IPS-18a (cell line): ENCODE results near the gene CIZ1.

Experiments used
- H3K27ac ChIP-seq: one replicate; pipeline ENCODE4 v1.5.1; 2013; ENCODE audit warnings: low read length
- H3K27me3 ChIP-seq: one replicate; pipeline ENCODE4 v1.6.1; 2013; ENCODE audit warnings: mild to moderate bottlenecking, low read length; ENCODE audit not compliant: control insufficient read depth, insufficient read depth
- H3K36me3 ChIP-seq: one replicate; pipeline ENCODE4 v1.6.1; 2013; ENCODE audit warnings: low read depth, low read length; ENCODE audit not compliant: control insufficient read depth
- H3K4me1 ChIP-seq: one replicate; pipeline ENCODE4 v1.6.1; 2013; ENCODE audit warnings: low read depth, low read length; ENCODE audit not compliant: control insufficient read depth
- H3K4me3 ChIP-seq: one replicate; pipeline ENCODE4 v1.5.1; 2013; ENCODE audit warnings: low read length
- H3K9ac ChIP-seq: one replicate; pipeline ENCODE4 v1.6.1; 2013; ENCODE audit warnings: mild to moderate bottlenecking, low read length, moderate library complexity
- H3K9me3 ChIP-seq: one replicate; pipeline ENCODE4 v1.6.1; 2013; ENCODE audit warnings: low read depth, low read length; ENCODE audit not compliant: control insufficient read depth

The CIZ1 gene

GRCh38 chr9:128180001-128180400, 11.4 kb downstream of the CIZ1 start:
- H3K27ac ChIP-seq, result no peak overlapping the region
- no peak overlapping the region for H3K9ac ChIP-seq
- peaks cover 54% of the 10 kb centered on the region for H3K36me3 ChIP-seq
- H3K4me1 ChIP-seq, result no peaks in the 10 kb centered on the region
- no peaks in the 10 kb centered on the region for H3K27me3 ChIP-seq
- H3K4me3 ChIP-seq, result no peak overlapping the region
- no peaks in the 10 kb centered on the region for H3K9me3 ChIP-seq

DNA sequence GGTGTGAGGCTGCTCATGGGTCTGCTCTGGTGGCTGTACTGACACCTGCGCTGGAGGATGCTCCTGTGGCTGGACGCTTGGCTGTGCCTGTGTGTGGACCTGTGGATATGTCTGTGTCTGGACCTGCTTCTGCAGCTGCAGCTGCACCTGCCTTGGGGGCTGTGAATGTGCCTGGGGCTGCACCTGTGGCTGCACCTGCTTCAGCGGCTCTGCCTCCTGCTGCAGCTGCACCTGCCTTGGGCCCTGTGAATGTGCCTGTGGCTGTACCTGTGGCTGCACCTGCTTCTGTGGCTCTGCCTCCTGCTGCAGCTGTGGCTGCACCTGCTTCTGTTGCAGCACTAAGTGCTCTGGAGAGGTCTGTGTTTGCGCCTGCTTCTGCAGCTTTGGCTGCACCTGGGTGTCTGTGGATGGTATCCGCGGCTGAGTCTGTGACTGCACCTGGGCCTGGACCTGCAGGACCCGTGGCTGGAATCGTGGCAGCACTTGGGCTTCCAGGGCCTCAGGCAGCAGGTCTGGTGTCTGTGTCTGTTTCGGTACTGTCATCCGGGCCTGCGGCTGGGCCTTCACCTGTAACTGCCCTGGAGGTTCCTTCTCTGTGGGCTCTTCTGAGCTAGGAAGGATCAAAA, 12.5 kb downstream of the CIZ1 start:
- no peaks in the 10 kb centered on the region for H3K9me3 ChIP-seq
- H3K27ac ChIP-seq, result no peak overlapping the region
- H3K27me3 ChIP-seq, result no peaks in the 10 kb centered on the region
- H3K4me3 ChIP-seq, result no peak overlapping the region
- peaks cover 56% of the 10 kb centered on the region for H3K36me3 ChIP-seq
- no peaks in the 10 kb centered on the region for H3K4me1 ChIP-seq
- no peak overlapping the region for H3K9ac ChIP-seq

GRCh38 chr9:128175726-128176125, 15.6 kb downstream of the CIZ1 start:
- Histone ChIP-seq H3K27me3 (no peaks in the 10 kb centered on the region), H3K36me3 (peaks cover 55% of the 10 kb centered on the region), H3K9me3 (no peaks in the 10 kb centered on the region), H3K9ac (no peak overlapping the region), H3K4me3 (no peak overlapping the region), H3K27ac (no peak overlapping the region), H3K4me1 (no peaks in the 10 kb centered on the region)

GRCh38 chr9:128175102-128175563, 16.2 kb downstream of the CIZ1 start:
- H3K36me3 ChIP-seq, result peaks cover 50% of the 10 kb centered on the region
- H3K4me3 ChIP-seq, result no peak overlapping the region
- H3K27ac ChIP-seq, result no peak overlapping the region
- H3K9ac ChIP-seq, result no peak overlapping the region
- H3K27me3 ChIP-seq, result no peaks in the 10 kb centered on the region
- no peaks in the 10 kb centered on the region for H3K9me3 ChIP-seq
- H3K4me1 ChIP-seq, result no peaks in the 10 kb centered on the region

- Histone ChIP-seq H3K27me3 (no peaks in the 10 kb centered on the region), H3K9ac (no peak overlapping the region), H3K4me3 (no peak overlapping the region), H3K4me1 (no peaks in the 10 kb centered on the region), H3K36me3 (peaks cover 52% of the 10 kb centered on the region), H3K27ac (no peak overlapping the region), H3K9me3 (no peaks in the 10 kb centered on the region)
Measured at GRCh38 chr9:128174062-128174461, 17.3 kb downstream of the CIZ1 start.

DNA sequence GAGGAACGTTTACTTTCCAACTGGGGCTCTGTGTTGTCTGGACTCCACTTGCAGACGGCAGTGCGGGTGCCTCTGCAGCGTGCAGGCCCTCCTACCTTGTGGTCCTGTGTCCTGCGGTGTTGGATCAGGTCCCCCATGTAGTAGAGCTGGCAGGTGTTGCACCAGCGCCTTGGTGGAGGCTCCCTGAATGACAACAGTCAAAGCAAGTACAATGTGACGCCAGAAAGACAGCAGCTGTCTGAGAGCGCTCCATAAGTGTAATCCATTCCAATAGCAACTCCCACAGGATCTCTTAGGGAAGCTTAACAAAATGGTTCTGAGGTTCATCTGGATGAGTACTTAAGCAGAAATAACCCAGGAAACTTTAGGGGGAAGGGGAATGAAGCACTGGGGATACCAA, 21.4 kb downstream of the CIZ1 start:
- H3K4me1 ChIP-seq, result no peaks in the 10 kb centered on the region
- H3K27me3 ChIP-seq, result no peaks in the 10 kb centered on the region
- H3K4me3 ChIP-seq, result no peak overlapping the region
- no peaks in the 10 kb centered on the region for H3K9me3 ChIP-seq
- H3K36me3 ChIP-seq, result peaks cover 33% of the 10 kb centered on the region
- H3K9ac ChIP-seq, result no peak overlapping the region
- no peak overlapping the region for H3K27ac ChIP-seq

GRCh38 chr9:128169492-128169891, 21.9 kb downstream of the CIZ1 start:
- Histone ChIP-seq H3K27me3 (no peaks in the 10 kb centered on the region), H3K9me3 (no peaks in the 10 kb centered on the region), H3K4me1 (no peaks in the 10 kb centered on the region), H3K4me3 (no peak overlapping the region), H3K9ac (no peak overlapping the region), H3K36me3 (peaks cover 32% of the 10 kb centered on the region), H3K27ac (no peak overlapping the region)

DNA sequence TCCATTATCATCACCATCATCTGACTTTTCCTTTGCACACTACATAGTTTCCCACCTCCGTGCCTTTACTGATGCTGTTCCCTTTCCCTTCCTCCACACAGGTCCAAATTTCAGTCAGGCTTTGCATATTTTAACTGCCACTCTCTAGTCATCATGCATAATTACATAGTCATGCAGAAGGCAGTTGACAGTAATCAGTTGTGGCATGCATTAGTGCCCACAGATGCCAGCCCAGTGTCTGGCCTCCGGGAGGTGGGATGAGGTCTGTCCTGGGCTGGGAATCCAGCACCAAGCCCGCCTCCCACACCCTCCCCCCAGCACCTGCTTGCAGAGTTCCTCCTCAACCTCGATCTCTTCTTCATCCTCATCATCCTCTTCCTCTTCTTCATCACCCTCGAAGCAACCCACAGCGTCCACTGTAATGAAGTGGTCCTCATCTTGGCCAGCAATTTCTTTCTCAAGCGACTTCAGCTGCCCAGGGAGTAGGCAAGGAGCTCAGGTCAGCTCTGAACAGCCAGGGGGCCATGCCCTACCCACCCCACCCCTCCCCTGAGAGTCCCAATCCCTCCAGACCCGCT, 22.6 kb downstream of the CIZ1 start:
- Histone ChIP-seq H3K27me3 (no peaks in the 10 kb centered on the region), H3K4me3 (no peak overlapping the region), H3K36me3 (peaks cover 39% of the 10 kb centered on the region), H3K9me3 (no peaks in the 10 kb centered on the region), H3K27ac (no peak overlapping the region), H3K4me1 (no peaks in the 10 kb centered on the region), H3K9ac (no peak overlapping the region)

DNA sequence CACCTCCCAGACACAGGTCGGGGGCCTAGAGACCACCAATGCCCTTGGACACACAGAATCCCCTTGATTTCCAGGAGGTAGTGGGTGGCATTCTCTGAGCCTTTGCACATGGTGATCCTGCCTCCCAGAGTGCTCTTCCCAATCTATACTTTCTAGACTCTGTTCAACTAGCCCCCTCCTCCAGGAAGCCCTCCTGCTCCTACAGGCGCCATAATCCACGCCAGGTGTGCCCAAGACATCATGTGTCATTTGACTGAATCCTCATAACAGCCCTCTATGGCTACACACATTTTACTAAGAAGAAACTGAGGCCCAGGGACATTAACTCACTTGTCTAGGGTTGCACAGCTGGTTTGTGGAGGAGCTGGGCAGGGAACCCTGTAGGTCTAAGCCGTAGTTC, 24.2 kb downstream of the CIZ1 start:
- no peaks in the 10 kb centered on the region for H3K9me3 ChIP-seq
- H3K4me1 ChIP-seq, result no peaks in the 10 kb centered on the region
- H3K9ac ChIP-seq, result no peak overlapping the region
- no peak overlapping the region for H3K4me3 ChIP-seq
- no peaks in the 10 kb centered on the region for H3K27me3 ChIP-seq
- no peak overlapping the region for H3K27ac ChIP-seq
- peaks cover 49% of the 10 kb centered on the region for H3K36me3 ChIP-seq

DNA sequence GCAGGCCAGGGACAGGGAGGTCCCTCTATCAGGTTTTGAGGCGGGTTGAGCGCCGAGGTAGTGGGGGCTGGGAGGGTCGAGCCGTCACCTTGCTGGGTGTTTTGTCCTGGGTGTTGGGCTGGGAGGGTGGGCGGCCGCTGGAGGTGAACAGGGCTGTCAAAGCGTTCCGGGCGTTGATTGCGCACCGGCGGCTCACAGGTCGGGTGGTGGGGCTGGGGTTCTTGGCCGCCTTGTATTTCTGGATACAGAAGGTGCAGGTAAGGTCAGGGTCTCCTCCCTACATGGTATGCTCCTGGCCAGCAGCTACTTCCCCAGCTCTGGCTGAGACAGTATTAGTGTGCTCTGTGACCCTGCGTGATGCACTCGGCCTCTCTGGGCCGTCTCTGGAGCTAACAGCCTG, 25.2 kb downstream of the CIZ1 start:
- H3K9me3 ChIP-seq, result no peaks in the 10 kb centered on the region
- peaks cover 51% of the 10 kb centered on the region for H3K36me3 ChIP-seq
- H3K27ac ChIP-seq, result no peak overlapping the region
- H3K4me1 ChIP-seq, result no peaks in the 10 kb centered on the region
- H3K27me3 ChIP-seq, result no peaks in the 10 kb centered on the region
- H3K9ac ChIP-seq, result no peak overlapping the region
- H3K4me3 ChIP-seq, result no peak overlapping the region

GRCh38 chr9:128164307-128164885, 27.0 kb downstream of the CIZ1 start:
- Histone ChIP-seq H3K36me3 (peaks cover 44% of the 10 kb centered on the region), H3K4me3 (no peak overlapping the region), H3K4me1 (peaks cover 5% of the 10 kb centered on the region), H3K27ac (no peak overlapping the region), H3K9ac (no peak overlapping the region), H3K9me3 (no peaks in the 10 kb centered on the region), H3K27me3 (no peaks in the 10 kb centered on the region)
